ENCODE results near the gene OR2A14.

OR2A14 gene

GRCh38 chr7:144100607-144101006 is 22.4 kb upstream of the OR2A14 start:
- no peak for TF ChIP-seq CTCF (conservative IDR thresholded peaks at IDR 0.05; ENCODE audit: low read depth)
- ChIA-PET POLR2A (ENCODE audit: low non-redundant PET) (no interaction called here), CTCF (no interaction called here)
- DNase-seq (ENCODE audit: low spot score): no peak
- H3K27ac ChIP-seq: no peak overlapping the region

GRCh38 chr7:144102041-144102440 is 20.9 kb upstream of the OR2A14 start:
- POLR2A ChIA-PET (ENCODE audit: low non-redundant PET): no interaction called here
- DNase-seq (ENCODE audit: low spot score): no peak
- CTCF ChIA-PET: interaction anchor here (0.7 kb wide), 1 partner anchor 632 kb away, joined by 3 read pairs; no protein-coding TSS in a partner anchor
- no peak for TF ChIP-seq CTCF (conservative IDR thresholded peaks at IDR 0.05; ENCODE audit: low read depth)
- no peak overlapping the region for H3K27ac ChIP-seq

GRCh38 chr7:144105211-144105610 is 17.8 kb upstream of the OR2A14 start:
- ChIA-PET POLR2A (ENCODE audit: low non-redundant PET) (no interaction called here), CTCF (no interaction called here)
- DNase-seq (ENCODE audit: low spot score): no peak
- TF ChIP-seq CTCF (conservative IDR thresholded peaks at IDR 0.05; ENCODE audit: low read depth): no peak
- no peak overlapping the region for H3K27ac ChIP-seq

- no peak for DNase-seq (ENCODE audit: low spot score)
- CTCF ChIA-PET: no interaction called here
- no peak for TF ChIP-seq CTCF (conservative IDR thresholded peaks at IDR 0.05; ENCODE audit: low read depth)
- POLR2A ChIA-PET (ENCODE audit: low non-redundant PET): no interaction called here
- no peak within 1 kb of the TSS for H3K27ac ChIP-seq
Observed at GRCh38 chr7:144109283-144109682, 13.7 kb upstream of the OR2A14 start, which contains the start of gene OR2A2. Gene OR2A2 (plus strand): TSS chr7:144109583. CDS start chr7:144109583, 0 bp downstream.

GRCh38 chr7:144110272-144110671 is 12.7 kb upstream of the OR2A14 start:
- no peak overlapping the region for H3K27ac ChIP-seq
- CTCF ChIA-PET: interaction anchor here (0.6 kb wide), 1 partner anchor 1851 kb away, joined by 3 read pairs; no protein-coding TSS in a partner anchor
- no peak for TF ChIP-seq CTCF (conservative IDR thresholded peaks at IDR 0.05; ENCODE audit: low read depth)
- POLR2A ChIA-PET (ENCODE audit: low non-redundant PET): no interaction called here
- DNase-seq (ENCODE audit: low spot score): no peak

- DNase-seq (ENCODE audit: low spot score): no peak
- CTCF ChIA-PET: no interaction called here
- no peak for TF ChIP-seq CTCF (conservative IDR thresholded peaks at IDR 0.05; ENCODE audit: low read depth)
- no peak overlapping the region for H3K27ac ChIP-seq
- POLR2A ChIA-PET (ENCODE audit: low non-redundant PET): no interaction called here
Observed at GRCh38 chr7:144113651-144114050, 9.3 kb upstream of the OR2A14 start.

- CTCF ChIA-PET: no interaction called here
- H3K27ac ChIP-seq: no peak overlapping the region
- no peak for DNase-seq (ENCODE audit: low spot score)
- POLR2A ChIA-PET (ENCODE audit: low non-redundant PET): no interaction called here
- TF ChIP-seq CTCF (conservative IDR thresholded peaks at IDR 0.05; ENCODE audit: low read depth): no peak
Observed at GRCh38 chr7:144118341-144118740, 4.6 kb upstream of the OR2A14 start.

Data from RWPE1 (cell line).